Gastrocnemius medialis (tissue), 4 donors: ENCODE data around the gene TNRC6B.

ENCODE experiments used
- CTCF ChIP-seq, 5 experiments: fragments of 450-650 bp in 3 of 5; fragments of 200-600 bp in 2 of 5; sonication (generic) in 2 of 5; IDR thresholded peaks in 4 of 5; conservative IDR thresholded peaks in 1 of 5; 1 replicate in 4 of 5; 2 replicates in 1 of 5; pipeline ENCODE4 v1.5.1; 2016 to 2019; ENCODE audit warnings: antibody characterized with exemption in 5 of 5, mild to moderate bottlenecking in 3 of 5, moderate library complexity in 3 of 5
- POLR2A ChIP-seq, 2 donors: fragments of 450-650 bp; IDR thresholded peaks; one replicate each; pipeline ENCODE4 v1.6.1; 2017; ENCODE audit warnings: antibody characterized with exemption in 2 of 2, mild to moderate bottlenecking in 2 of 2, moderate library complexity in 2 of 2

GRCh38 chr22:40294696-40295095 lies 117.0 kb downstream of the TNRC6B start:
- no peak for TF ChIP-seq POLR2A (IDR thresholded peaks at IDR 0.05)
- no peak for TF ChIP-seq CTCF (IDR thresholded peaks at IDR 0.05 in 4 of 5, conservative IDR thresholded peaks at IDR 0.05 in 1 of 5)
